Fibroblast of the aortic adventitia (primary cell): Measurements from ENCODE around the gene RHOT1. TPM values are rescaled to one million over a fixed set of nuclear protein-coding genes. Genes with fewer than 3 reads are reported as not detected.
A peak's percentile ranks its signal among the peaks of the same experiment; 100 is the strongest.
"Not testable (repeated sequence)": the region's sequence is repeated elsewhere in the genome, so short reads cannot be mapped to it uniquely, and the experiment has no call there.

ENCODE experiments used
- DNase-seq: peaks from one replicate; pipeline ENCODE4 v3.0.0-alpha.2; 2010; ENCODE audit warnings: low read depth
- H3K4me3 ChIP-seq: 2 replicates; pipeline ENCODE4 v1.5.1; 2011; ENCODE audit warnings: low read depth, mild to moderate bottlenecking, control low read depth, low read length, moderate library complexity
- total RNA-seq: library from RNA; depleted of rRNA; stranded (reverse); fragments of >200 nt; gene quantifications from 2 replicates; pipeline ENCODE4 v1.2.3, GENCODE V29; 2012; ENCODE audit warnings: low replicate concordance
- TF ChIP-seq, protein P1 (sequence below): IDR thresholded peaks from 2 replicates; pipeline ENCODE4 v1.5.1; 2011; ENCODE audit warnings: mild to moderate bottlenecking, low read length, control low read depth, inconsistent platforms; ENCODE audit not compliant: insufficient read depth

RHOT1 gene
- total RNA-seq, 1 donor, result 50.5 TPM

DNA sequence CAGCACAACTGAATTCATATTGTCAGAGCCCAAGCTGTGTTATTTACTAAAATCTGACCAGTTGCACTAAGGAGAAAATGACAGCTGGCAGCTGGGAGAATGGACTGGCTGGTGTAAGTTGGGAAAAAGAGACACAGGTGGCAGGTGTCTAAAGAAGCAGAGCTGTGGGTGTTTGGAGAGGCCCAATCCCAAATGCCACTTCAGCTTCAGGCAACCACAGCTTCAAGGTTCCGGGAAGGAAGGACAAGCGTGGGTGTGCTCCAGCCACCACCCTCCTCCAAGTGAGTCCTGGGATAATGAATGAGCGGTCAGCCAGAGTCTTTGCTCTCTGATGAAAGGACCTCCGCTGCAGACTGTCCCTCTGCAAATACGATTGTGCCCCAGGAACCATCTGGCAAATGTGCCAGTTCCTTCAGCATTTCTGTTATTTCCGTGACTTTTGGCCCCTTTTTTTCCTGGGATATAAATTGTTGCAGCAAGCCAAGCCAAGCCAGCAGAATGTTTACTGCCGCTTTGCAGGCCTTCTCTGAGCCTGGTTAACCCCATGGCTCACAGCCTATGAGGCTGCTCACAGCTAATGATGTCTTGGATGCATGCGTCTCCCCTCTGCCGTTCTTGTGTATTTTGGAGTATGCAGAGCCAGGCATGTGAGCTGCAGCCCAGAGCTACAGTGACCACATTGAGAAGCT is 113.9 kb downstream of the RHOT1 start:
- TF ChIP-seq, protein P1, sequence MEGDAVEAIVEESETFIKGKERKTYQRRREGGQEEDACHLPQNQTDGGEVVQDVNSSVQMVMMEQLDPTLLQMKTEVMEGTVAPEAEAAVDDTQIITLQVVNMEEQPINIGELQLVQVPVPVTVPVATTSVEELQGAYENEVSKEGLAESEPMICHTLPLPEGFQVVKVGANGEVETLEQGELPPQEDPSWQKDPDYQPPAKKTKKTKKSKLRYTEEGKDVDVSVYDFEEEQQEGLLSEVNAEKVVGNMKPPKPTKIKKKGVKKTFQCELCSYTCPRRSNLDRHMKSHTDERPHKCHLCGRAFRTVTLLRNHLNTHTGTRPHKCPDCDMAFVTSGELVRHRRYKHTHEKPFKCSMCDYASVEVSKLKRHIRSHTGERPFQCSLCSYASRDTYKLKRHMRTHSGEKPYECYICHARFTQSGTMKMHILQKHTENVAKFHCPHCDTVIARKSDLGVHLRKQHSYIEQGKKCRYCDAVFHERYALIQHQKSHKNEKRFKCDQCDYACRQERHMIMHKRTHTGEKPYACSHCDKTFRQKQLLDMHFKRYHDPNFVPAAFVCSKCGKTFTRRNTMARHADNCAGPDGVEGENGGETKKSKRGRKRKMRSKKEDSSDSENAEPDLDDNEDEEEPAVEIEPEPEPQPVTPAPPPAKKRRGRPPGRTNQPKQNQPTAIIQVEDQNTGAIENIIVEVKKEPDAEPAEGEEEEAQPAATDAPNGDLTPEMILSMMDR, result no peak
- no peak for DNase-seq
- no peak overlapping the region for H3K4me3 ChIP-seq

DNA sequence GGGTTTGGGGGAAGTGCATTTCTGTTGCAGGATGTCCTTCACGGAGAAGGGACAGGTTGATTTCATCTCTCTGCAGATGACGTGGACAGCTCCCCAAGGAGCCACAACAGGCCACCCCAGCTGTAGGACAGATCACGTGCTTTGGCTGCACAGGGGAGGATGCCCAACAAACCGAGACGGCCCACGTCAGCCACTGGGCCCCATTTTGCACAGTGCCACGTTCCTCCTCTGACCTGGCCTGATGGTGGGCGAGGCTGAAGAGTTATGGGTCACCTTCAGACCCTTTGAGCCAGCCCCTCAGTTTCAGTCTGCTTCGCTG is 114.4 kb downstream of the RHOT1 start:
- DNase-seq, result no peak
- TF ChIP-seq, protein P1, result no peak
- H3K4me3 ChIP-seq, result no peak overlapping the region

DNA sequence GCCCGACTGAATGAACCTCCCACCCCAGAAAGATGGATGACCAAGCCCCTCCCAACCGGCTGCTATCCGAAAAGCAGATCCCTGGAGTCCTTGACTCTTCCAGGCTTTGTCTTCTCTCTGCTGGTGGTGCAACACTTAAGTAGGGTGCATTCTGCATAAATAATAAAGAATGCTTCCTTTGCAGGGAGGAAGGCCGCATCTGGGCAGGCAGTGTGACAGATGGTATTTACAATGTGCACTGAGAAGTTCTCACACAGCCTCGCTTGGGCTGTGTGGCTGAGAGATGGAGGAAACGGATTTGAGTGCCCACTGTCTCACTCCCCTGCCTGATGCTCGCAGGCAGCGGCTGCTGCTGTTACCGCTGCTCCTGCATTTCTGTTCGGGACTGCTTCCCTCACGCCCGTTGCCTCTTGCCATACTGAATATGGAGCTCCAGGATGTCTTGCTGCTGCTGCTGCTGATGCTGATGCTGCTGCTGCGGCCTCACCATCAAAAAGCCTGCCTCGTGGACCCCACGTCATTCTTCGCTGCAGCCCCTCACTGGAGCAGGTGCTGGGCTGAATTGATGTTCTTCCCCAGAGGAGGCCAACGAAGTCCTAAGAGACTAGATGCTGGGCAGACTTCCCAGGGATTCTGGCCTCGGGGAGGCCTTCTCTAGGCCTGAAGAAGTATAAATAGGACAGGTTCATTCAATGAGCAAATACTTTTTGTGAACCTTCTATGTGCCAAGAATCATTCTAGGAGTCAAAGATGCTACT is 116.3 kb downstream of the RHOT1 start:
- DNase-seq, result no peak
- no peak overlapping the region for H3K4me3 ChIP-seq
- TF ChIP-seq, protein P1, result no peak

DNA sequence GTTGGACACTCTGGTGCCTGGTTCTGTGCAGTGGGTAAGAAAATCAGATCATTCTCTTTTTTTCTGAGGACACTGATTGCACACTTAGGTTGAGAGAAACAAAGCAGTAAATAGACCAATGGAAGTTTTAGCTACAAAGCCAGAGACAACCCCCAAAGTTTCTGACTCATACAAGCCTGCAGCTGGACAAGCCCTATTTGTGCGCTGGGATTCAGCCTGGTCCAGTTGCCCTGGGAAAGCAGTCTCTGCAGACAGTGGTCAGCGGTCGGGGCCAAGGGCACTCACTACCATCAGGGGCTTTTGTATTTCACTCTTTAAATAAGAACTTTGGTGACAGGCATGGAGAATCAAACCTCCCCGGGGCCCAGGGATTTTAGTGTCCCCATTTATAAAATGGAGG is 117.3 kb downstream of the RHOT1 start:
- H3K4me3 ChIP-seq, result no peak overlapping the region
- TF ChIP-seq, protein P1, result no peak
- peak; percentile 63 for DNase-seq

DNA sequence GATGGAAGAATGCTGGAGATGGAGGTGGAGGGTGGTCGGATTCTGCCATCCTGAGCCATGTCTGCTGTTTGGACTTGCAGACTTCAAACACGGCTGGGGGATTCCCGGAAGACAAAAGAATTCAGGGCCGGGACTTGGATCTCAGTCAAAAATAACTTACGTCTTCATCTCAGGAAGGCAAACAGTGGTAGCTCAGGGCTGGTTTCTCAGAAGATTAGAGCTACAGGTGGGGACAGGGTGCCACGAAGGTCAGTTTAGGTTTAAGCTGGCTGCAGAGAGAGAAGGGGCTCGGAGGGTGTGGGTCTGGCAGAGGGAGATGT is 119.1 kb downstream of the RHOT1 start:
- no peak for DNase-seq
- H3K4me3 ChIP-seq, result no peak overlapping the region
- TF ChIP-seq, protein P1, result no peak

DNA sequence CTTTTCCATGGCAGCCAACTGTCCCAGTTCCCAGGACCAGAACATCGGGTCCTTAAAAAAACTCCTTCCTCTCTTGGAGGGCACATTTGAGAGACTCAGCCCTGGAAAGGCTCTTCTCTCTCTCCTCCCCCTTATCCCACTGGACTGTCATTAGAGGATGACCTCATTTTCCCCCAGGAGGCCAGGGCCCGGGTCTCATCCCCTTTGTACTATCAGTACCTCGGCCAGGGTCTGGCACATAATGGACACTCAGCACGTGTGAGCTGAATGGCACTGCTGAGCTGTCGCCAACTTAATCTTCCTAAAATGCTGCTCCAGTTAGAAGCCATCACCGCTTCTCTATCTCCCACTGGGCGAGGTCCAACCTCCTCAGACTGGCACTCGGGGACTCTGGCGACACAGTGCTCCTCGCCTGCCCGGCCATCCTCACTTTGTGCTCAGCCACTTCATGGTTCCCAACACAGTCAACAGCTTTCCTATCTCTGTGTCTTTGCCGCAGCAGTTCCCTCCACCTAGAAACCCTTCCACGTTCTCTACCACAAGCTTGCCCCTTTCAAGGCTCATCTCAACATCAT is 119.7 kb downstream of the RHOT1 start:
- TF ChIP-seq, protein P1, result no peak
- no peak overlapping the region for H3K4me3 ChIP-seq
- no peak for DNase-seq

DNA sequence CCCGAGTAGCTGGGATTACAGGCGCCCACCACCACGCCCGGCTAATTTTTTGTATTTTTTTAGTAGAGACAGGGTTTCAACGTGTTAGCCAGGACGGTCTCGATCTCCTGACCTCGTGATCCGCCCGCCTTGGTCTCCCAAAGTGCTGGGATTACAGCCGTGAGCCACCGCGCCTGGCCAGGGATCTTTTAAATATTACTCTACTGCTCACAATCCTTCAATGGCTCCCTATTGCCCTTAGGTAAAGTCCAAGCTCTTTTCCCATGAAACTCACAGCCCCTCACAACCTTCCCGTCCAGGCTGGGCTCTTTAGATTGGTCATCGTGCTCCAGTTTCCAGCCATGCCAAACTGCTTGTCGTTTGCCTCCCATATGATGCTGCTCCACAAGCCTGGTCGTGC is 121.2 kb downstream of the RHOT1 start:
- H3K4me3 ChIP-seq, DNase-seq: not testable (repeated sequence)
